Aorta (tissue), 5 donors: ENCODE measurements around the gene LIN54. TPM values are rescaled to one million over a fixed set of nuclear protein-coding genes. Genes with fewer than 3 reads are reported as not detected.

Experiments
- ATAC-seq: fragments of 200-7000 bp; cut with Tn5 transposase; one replicate; pipeline ENCODE4 v1.9.1; 2022; ENCODE audit warnings: moderate library complexity; ENCODE audit not compliant: low FRiP score
- DNase-seq, 2 donors: peaks; one replicate each; pipeline ENCODE4 v3.0.0-alpha.2; 2020
- H3K27ac ChIP-seq, 2 donors: one replicate each; pipeline ENCODE4 v1.5.1; 2013; ENCODE audit warnings: low read length in 2 of 2, mild to moderate bottlenecking in 2 of 2, moderate library complexity in 2 of 2, control low read depth in 1 of 2, inconsistent platforms in 1 of 2, low read depth in 1 of 2
- H3K27me3 ChIP-seq, 2 donors: one replicate each; pipeline ENCODE4 v1.6.1; 2013; ENCODE audit warnings: control low read depth in 1 of 2, low read length in 1 of 2, mild to moderate bottlenecking in 1 of 2, moderate library complexity in 1 of 2; ENCODE audit not compliant: insufficient read depth in 2 of 2, control insufficient read depth in 1 of 2
- H3K36me3 ChIP-seq, 2 donors: one replicate each; pipeline ENCODE4 v1.6.1; 2013; ENCODE audit warnings: control low read depth in 1 of 2, low read length in 1 of 2, mild to moderate bottlenecking in 1 of 2; ENCODE audit not compliant: insufficient read depth in 2 of 2, control insufficient read depth in 1 of 2
- H3K4me1 ChIP-seq, 2 donors: one replicate each; pipeline ENCODE4 v1.6.1; 2013; ENCODE audit warnings: low read length in 2 of 2, control low read depth in 1 of 2, mild to moderate bottlenecking in 1 of 2, moderate library complexity in 1 of 2; ENCODE audit not compliant: insufficient read depth in 2 of 2, control insufficient read depth in 1 of 2
- H3K4me3 ChIP-seq, 2 donors: one replicate each; pipeline ENCODE4 v1.5.1; 2013; ENCODE audit warnings: low read length in 2 of 2, control low read depth in 1 of 2, mild to moderate bottlenecking in 1 of 2
- H3K9me3 ChIP-seq: one replicate; pipeline ENCODE4 v1.6.1; 2013; ENCODE audit warnings: mild to moderate bottlenecking, low read length; ENCODE audit not compliant: control insufficient read depth
- WGBS, 2 donors: extraction: QIAGEN DNeasy Blood & Tissue Kit; methylation state at CpG; one replicate each; pipeline ENCODE4 v1.1.7; 2013; 5-methylcytosine and 5-hydroxymethylcytosine counted together
- intact Hi-C, 2 donors: fragments of 100-400 bp; cut with DNase I; formaldehyde crosslinking; loops; one replicate each; pipeline versions ENCODE4 v1.14.2 to v1.15.0; 2022
- polyA plus RNA-seq, 2 donors: library from polyadenylated mRNA; stranded (reverse); fragments of 200-250 nt; gene quantifications; one replicate each; pipeline ENCODE4 v1.2.3, GENCODE V29; 2013
- total RNA-seq, 2 donors: library from RNA; stranded (reverse); fragmentation: NEBNext Ultra II Directional; extraction: Animal tissue kit (Norgen Biotek cat#: 25700); gene quantifications; one replicate each; pipeline ENCODE4 v1.2.1, GENCODE V29; 2021
- donor health status: healthy with polysubstance abuse.
- donor health status: Bipolar disorder and iron deficiency.
- donor health status: DM: no; HTN: no; CAD: no.
- donor health status: DM: no; HTN: no; CAD: no.
- donor health status: DM: yes; HTN: yes; CAD: no.

LIN54 gene
- total and polyA plus RNA-seq, 4 donors = 2.8 to 9.7 (median 5.0) TPM

DNA sequence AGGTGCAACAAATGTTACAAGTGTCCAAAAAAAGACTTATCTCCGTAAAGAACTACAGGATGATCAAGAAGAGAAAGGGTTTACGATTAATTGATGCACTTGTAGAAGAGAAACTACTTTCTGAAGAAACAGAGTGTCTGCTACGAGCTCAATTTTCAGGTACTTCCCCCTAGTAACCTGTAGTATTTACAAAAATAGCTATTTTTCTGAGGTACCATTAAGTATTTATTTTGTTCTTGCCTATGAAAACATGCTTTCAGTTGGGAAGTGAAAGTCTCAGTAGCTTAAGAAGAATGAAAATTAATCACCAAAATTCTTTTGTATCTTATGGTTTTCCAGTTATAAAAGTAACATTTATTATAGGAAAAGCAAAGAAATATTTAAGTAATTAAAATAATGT lies 104.2 kb downstream of the LIN54 start:
- peaks cover 0 to 1% of the 10 kb centered on the region in 2 donors for H3K36me3 ChIP-seq
- no peak for DNase-seq
- WGBS, 2 donors = 92 to 98% methylated on average over 3 of the region's 3 CpGs
- H3K27me3 ChIP-seq = no peaks in the 10 kb centered on the region
- no peak overlapping the region for H3K4me3 ChIP-seq
- ATAC-seq = no peak
- H3K27ac ChIP-seq = no peak overlapping the region
- intact Hi-C loops = no loop called here
- no peaks in the 10 kb centered on the region for H3K9me3 ChIP-seq
- no peaks in the 10 kb centered on the region for H3K4me1 ChIP-seq

DNA sequence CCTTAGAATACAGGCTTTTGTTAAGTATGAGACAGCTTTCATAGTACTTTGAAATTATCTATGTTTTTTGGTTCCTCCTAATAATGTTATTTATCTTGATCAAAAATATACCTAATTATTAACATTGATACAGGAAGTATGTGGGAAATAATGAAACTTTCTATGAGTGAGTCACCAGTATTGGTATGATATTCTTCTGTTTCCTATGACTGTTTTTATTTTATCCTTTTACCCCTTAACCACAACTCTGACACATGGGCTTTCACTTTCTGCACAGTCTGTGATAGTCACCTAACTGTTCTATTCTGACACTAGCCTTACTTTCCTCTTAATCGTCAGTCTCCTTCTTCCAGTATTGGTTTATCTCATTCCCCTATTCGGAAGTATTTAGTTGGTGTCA lies 105.4 kb downstream of the LIN54 start:
- H3K9me3 ChIP-seq = no peaks in the 10 kb centered on the region
- WGBS, 2 donors = 88 to 93% methylated on average over 2 of the region's 2 CpGs
- H3K4me1 ChIP-seq = no peaks in the 10 kb centered on the region
- H3K4me3 ChIP-seq = no peak overlapping the region
- ATAC-seq (no peak), DNase-seq (no peak)
- H3K36me3 ChIP-seq = no peaks in the 10 kb centered on the region
- intact Hi-C loops = no loop called here
- H3K27ac ChIP-seq = no peak overlapping the region
- H3K27me3 ChIP-seq = no peaks in the 10 kb centered on the region

DNA sequence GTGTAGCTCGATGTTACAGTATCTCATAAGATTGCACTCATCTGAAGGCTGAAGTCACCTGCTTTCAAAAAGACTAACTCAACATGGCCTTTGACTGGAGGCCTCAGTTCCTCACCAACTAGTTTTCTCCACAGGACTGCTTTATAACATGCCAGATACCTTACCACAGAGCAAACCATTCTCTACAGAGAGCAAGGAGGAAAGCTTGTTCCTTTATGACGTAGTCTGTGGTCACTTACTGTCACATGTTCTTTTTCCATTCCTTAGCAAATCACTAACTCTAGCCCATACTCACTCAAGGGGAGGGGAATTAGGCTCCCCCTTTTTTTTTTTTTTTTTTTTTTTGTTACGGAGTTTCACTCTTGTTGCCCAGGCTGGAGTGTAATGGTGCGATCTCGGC lies 106.9 kb downstream of the LIN54 start:
- DNase-seq = no peak
- intact Hi-C loops = loop anchor here in 1 of 2 donors (5.0 kb wide), 2 partner anchors 109 to 471 kb away; partner anchors contain the start of genes ENOPH1, HNRNPDL and LIN54
- no peak overlapping the region for H3K4me3 ChIP-seq
- H3K27me3 ChIP-seq = no peaks in the 10 kb centered on the region
- no peak overlapping the region for H3K27ac ChIP-seq
- H3K4me1 ChIP-seq = no peaks in the 10 kb centered on the region
- no peaks in the 10 kb centered on the region for H3K9me3 ChIP-seq
- no peaks in the 10 kb centered on the region for H3K36me3 ChIP-seq
- WGBS, 2 donors = 93 to 95% methylated on average over 5 of the region's 5 CpGs
- ATAC-seq = no peak

DNA sequence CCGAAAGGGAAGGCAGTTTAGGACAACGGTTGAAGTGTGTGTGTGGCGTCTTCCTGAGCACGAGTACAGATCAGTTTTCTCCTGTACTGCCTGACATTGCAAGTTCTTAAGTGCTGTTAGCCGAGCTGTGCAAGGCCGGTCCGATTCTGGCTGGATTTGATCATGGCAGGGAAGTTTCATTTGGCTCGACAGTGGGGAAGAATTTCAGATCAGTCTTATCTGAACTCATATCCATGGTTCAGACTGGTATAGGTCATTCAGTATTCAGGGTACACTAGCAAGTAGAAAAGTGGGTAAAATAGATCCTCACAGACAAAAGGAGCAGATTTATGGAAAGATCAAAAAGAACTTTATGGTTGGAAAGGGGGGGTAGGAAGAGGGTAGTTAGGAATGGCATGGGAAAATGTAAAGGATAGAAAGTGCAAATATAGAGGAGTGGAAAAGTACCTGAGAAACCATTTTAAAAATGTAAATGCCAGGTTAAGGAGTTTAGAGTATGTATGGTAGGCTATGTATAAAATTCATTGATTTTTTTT lies 109.4 kb downstream of the LIN54 start:
- DNase-seq (no peak), ATAC-seq (peak; percentile 50)
- peak overlapping the region; percentile 19 to 45 for H3K4me3 ChIP-seq
- peak overlapping the region; percentile 85 to 96 for H3K27ac ChIP-seq
- intact Hi-C loops = loop anchor here in 1 of 2 donors (2.0 to 5.0 kb wide), 3 partner anchors 111 to 469 kb away; partner anchors contain the start of genes ENOPH1, HNRNPDL and LIN54
- WGBS, 2 donors = 0 to 1% methylated on average over 8 of the region's 8 CpGs
- H3K4me1 ChIP-seq = peaks cover 0 to 2% of the 10 kb centered on the region in 2 donors
- H3K27me3 ChIP-seq = no peaks in the 10 kb centered on the region
- H3K36me3 ChIP-seq = no peaks in the 10 kb centered on the region
- H3K9me3 ChIP-seq = no peaks in the 10 kb centered on the region

DNA sequence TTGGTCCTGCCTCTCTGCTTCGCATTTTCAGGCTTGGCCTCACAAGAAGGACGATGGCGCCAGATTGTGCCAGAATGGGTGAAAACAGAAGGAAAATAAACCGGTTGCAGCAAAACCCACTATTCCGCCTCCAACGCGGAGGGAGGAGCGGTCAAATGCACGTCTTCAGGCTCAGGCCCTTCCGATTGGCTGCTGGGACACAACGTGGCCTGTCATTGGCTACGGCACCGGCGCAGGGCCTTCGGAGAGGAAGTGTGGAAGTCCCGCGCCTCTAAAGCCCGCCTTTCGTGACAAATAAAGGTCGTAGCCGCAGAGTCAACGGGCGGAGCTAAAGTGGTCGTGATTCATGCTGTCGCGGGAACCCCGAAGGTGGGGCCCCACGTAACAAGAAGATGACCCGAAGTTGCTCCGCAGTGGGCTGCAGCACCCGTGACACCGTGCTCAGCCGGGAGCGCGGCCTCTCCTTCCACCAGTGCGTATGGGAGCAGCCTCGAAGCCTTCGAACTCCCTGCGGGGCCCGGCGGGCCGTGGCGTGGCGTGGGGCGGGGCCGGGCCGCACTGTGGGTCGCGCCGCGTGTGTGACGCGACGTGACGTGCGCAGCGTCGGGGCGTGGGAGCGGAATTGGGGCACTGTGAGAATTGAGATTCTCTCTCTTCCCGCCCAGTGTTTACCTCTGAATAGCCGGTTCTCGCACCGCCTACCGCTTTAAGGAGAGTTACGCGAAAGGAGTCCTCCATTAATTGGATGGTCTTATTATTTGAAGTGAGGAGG lies 110.0 kb downstream of the LIN54 start, which contains the start of gene THAP9:
THAP9 (plus strand) TSS at position 325 of the 772 bp plus-strand sequence; CDS start at position 393, 68 bp downstream.
- H3K9me3 ChIP-seq = no peaks in the 10 kb centered on the region
- peaks cover 0 to 2% of the 10 kb centered on the region in 2 donors for H3K4me1 ChIP-seq
- intact Hi-C loops = loop anchor here in 1 of 2 donors (2.0 to 5.0 kb wide), 3 partner anchors 112 to 468 kb away; partner anchors contain the start of genes ENOPH1, HNRNPDL and LIN54
- peak within 1 kb of the TSS; percentile 85 to 96 for H3K27ac ChIP-seq
- WGBS, 2 donors = 0% methylated on average over 67 of the region's 67 CpGs
- no peaks in the 10 kb centered on the region for H3K27me3 ChIP-seq
- H3K36me3 ChIP-seq = no peaks in the 10 kb centered on the region
- peak within 1 kb of the TSS; percentile 90 to 91 for H3K4me3 ChIP-seq
- ATAC-seq (peak; percentile 99), DNase-seq (peak; percentile 99)

DNA sequence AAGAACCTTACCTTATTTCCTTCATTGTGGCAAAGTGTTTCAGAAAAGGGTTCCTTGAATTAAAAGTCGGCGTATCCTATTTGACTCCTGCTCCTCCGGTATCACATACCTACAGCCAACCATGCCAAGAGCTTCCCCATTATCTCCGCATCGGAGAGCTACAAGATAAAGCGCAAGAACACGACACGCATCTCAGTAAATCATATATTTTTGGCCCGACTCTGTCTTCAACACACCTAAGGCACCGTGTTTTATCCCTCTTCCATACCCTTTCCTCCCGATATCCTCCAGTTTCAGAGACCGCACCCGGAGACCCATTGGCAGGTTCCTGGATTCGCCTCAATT lies 110.6 kb downstream of the LIN54 start:
- peak overlapping the region; percentile 50 to 71 for H3K27ac ChIP-seq
- peak overlapping the region; percentile 90 to 91 for H3K4me3 ChIP-seq
- no peaks in the 10 kb centered on the region for H3K9me3 ChIP-seq
- peaks cover 0 to 2% of the 10 kb centered on the region in 2 donors for H3K4me1 ChIP-seq
- H3K36me3 ChIP-seq = no peaks in the 10 kb centered on the region
- ATAC-seq = peak; percentile 50
- 0% methylated on average over 14 of the region's 14 CpGs for WGBS, 2 donors
- intact Hi-C loops = loop anchor here in 1 of 2 donors (2.0 to 5.0 kb wide), 3 partner anchors 112 to 468 kb away; partner anchors contain the start of genes ENOPH1, HNRNPDL and LIN54
- H3K27me3 ChIP-seq = no peaks in the 10 kb centered on the region
- DNase-seq = no peak

- intact Hi-C loops = loop anchor here (2.0 to 10.0 kb wide), 5 partner anchors 113 to 525 kb away; partner anchors contain the start of genes LIN54 (in 2 of the 2), ENOPH1 (in 1 of the 2), HNRNPD (in 1 of the 2) and HNRNPDL (in 1 of the 2)
- DNase-seq = no peak
- WGBS, 2 donors = 1% methylated on average over 4 of the region's 4 CpGs
Measured at GRCh38 chr4:82899374-82900065, 111.1 kb downstream of the LIN54 start.

More at GRCh38 chr4:82899374-82900065, 111.1 kb downstream of the LIN54 start:
- Histone ChIP-seq H3K4me1 (peaks cover 0 to 2% of the 10 kb centered on the region in 2 donors), H3K9me3 (no peaks in the 10 kb centered on the region), H3K27ac (peak overlapping the region; percentile 50 to 71), H3K36me3 (no peaks in the 10 kb centered on the region), H3K4me3 (peak overlapping the region; percentile 90 to 91), H3K27me3 (no peaks in the 10 kb centered on the region)
- no peak for ATAC-seq
